Measurements from ENCODE around the gene PRKD2. TPM values are rescaled to one million over a fixed set of nuclear protein-coding genes. Genes with fewer than 3 reads are reported as not detected.

PRKD2 gene
- total RNA-seq, 1 donor from 2014 or later, result 191 TPM

DNA sequence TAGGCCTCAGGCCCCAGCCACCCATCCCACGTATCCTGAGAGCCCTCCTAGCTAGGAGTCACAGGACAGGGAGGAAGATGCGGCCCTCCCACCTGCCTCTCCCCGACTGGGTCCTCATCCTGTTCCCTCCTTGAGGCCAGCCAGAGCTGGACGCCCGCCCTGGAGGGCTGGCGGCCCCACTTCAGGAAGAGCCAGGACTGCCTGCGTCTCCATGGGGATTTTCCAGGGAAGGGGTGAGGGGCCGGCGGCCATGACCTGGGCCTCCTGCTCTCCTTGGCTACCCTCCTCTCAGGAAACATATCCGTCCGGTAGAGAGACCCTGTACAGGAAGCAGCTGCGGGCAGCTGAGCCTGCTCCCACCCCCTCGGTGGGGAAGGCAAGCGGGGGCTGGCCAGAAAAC, 11.3 kb upstream of the PRKD2 start:
- DNase-seq, result no peak
- Mint-ChIP-seq H3K9me3 (no peaks in the 10 kb centered on the region), H3K27me3 (no peaks in the 10 kb centered on the region), H3K4me1 (peaks cover 36% of the 10 kb centered on the region), H3K36me3 (ENCODE audit: low read depth) (peaks cover 87% of the 10 kb centered on the region), H3K27ac (no peak overlapping the region), H3K4me3 (no peak overlapping the region)
- ChIA-PET POLR2A (interaction anchor here (0.6 to 3.8 kb wide), 7 partner anchors 9 to 67 kb away, joined by 4 to 27 read pairs (median 6); partner anchors contain the start of gene DACT3), CTCF (interaction anchor here (0.7 to 9.3 kb wide), 23 partner anchors 8 to 206 kb away, joined by 3 to 168 read pairs (median 5); partner anchors contain the start of genes DACT3 and PRKD2)
- intact Hi-C loops (cut with micrococcal nuclease), result loop anchor here (1.0 kb wide), 5 partner anchors 9 to 199 kb away; no protein-coding TSS in a partner anchor
- TF ChIP-seq, protein P1, sequence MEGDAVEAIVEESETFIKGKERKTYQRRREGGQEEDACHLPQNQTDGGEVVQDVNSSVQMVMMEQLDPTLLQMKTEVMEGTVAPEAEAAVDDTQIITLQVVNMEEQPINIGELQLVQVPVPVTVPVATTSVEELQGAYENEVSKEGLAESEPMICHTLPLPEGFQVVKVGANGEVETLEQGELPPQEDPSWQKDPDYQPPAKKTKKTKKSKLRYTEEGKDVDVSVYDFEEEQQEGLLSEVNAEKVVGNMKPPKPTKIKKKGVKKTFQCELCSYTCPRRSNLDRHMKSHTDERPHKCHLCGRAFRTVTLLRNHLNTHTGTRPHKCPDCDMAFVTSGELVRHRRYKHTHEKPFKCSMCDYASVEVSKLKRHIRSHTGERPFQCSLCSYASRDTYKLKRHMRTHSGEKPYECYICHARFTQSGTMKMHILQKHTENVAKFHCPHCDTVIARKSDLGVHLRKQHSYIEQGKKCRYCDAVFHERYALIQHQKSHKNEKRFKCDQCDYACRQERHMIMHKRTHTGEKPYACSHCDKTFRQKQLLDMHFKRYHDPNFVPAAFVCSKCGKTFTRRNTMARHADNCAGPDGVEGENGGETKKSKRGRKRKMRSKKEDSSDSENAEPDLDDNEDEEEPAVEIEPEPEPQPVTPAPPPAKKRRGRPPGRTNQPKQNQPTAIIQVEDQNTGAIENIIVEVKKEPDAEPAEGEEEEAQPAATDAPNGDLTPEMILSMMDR (IDR thresholded peaks at IDR 0.05), result no peak
- ATAC-seq (ENCODE audit: low read depth), result no peak

DNA sequence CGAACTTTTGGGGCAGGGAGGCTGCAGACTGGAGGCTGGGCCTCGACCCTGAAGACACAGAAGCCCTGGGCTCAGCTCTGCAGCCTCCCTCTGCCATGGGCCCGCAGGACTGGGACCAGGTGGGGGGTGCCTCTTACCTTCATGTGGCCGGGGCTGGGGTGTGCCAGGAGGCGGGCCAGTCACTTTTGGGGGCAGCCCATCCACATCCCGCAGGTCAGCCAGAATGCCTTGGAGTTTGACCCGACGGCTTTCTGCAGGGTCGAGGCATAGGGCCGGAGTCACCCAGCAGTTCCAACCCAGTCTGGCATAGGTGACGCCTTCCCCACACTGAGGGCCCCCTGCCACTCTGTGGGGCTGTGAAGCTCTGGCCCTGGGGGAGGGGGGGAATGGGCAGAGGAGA, 10.8 kb upstream of the PRKD2 start:
- POLR2A ChIA-PET, result interaction anchor here (0.9 to 3.8 kb wide), 4 partner anchors 9 to 22 kb away, joined by 4 to 27 read pairs (median 8); no protein-coding TSS in a partner anchor
- CTCF ChIA-PET, result interaction anchor here (0.8 to 9.3 kb wide), 16 partner anchors 8 to 206 kb away, joined by 3 to 168 read pairs (median 6); partner anchors contain the start of genes DACT3 and PRKD2
- intact Hi-C loops (cut with micrococcal nuclease), result loop anchor here (1.0 kb wide), 5 partner anchors 8 to 198 kb away; no protein-coding TSS in a partner anchor

DNA sequence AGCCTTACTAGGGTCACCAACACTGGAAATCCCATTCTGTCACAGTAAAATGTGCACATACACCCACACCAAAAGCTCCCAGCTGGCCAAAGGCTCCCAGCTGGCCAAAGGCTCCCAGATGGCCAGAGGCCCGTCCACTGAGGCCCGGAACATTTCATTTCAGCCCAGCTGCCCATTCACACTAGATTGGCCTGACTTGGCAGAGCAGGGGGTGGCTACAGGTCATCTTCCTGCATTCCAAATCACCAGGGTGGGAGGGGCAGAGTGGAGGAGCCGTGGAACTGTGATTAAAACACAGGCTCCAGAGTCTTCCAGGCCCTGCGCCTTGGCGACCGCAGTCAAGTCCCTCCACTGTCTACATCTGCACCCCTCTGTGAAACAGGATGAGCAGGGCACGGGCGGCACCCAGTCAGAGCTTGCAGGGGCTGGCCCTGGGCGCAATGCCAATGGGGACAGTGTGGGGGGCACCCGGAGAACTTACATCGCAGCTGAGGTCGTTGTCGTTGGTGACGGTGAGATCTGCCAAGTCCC, 10.1 kb upstream of the PRKD2 start:
- no peaks in the 10 kb centered on the region for H3K27me3 Mint-ChIP-seq
- H3K9me3 Mint-ChIP-seq, result no peaks in the 10 kb centered on the region
- ChIA-PET POLR2A (interaction anchor here (0.9 to 3.8 kb wide), 4 partner anchors 12 to 22 kb away, joined by 3 to 27 read pairs (median 7); no protein-coding TSS in a partner anchor), CTCF (interaction anchor here (0.8 to 9.3 kb wide), 7 partner anchors 9 to 197 kb away, joined by 3 to 168 read pairs (median 7); partner anchors contain the start of gene DACT3)
- DNase-seq, result no peak
- TF ChIP-seq, protein P1 (IDR thresholded peaks at IDR 0.05), result no peak
- ATAC-seq (ENCODE audit: low read depth), result no peak
- peaks cover 80% of the 10 kb centered on the region for H3K36me3 Mint-ChIP-seq (ENCODE audit: low read depth)
- peaks cover 46% of the 10 kb centered on the region for H3K4me1 Mint-ChIP-seq
- intact Hi-C loops (cut with micrococcal nuclease), result no loop called here
- no peak overlapping the region for H3K27ac Mint-ChIP-seq
- H3K4me3 Mint-ChIP-seq, result no peak overlapping the region

More for the DNA sequence above, 10.8 kb upstream of the PRKD2 start:
- TF ChIP-seq, protein P1 (IDR thresholded peaks at IDR 0.05), result no peak
- H3K4me1 Mint-ChIP-seq, result peaks cover 40% of the 10 kb centered on the region
- peaks cover 82% of the 10 kb centered on the region for H3K36me3 Mint-ChIP-seq (ENCODE audit: low read depth)
- no peaks in the 10 kb centered on the region for H3K9me3 Mint-ChIP-seq
- no peak overlapping the region for H3K4me3 Mint-ChIP-seq
- ATAC-seq (ENCODE audit: low read depth) (no peak), DNase-seq (no peak)
- no peaks in the 10 kb centered on the region for H3K27me3 Mint-ChIP-seq
- H3K27ac Mint-ChIP-seq, result no peak overlapping the region

DNA sequence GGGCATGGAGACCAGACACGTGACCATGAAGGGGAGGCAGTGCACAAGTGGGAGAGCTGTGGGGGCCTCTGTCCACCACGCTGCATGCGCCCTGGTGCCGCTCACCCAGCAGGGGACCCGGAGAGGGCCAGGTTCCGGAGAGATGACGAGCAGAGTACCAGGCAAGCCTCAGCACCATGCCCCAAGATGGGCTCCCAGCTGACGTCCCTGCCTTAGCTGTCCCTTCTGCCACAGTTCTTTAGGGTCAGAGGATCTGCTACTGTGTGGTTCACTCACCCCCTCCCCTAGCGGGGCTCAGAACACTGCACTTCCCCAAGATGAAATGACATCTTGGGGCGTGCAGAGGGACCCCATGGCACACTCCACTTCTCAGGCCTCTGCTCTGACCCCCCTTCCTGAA, 9.6 kb upstream of the PRKD2 start:
- TF ChIP-seq, protein P1 (IDR thresholded peaks at IDR 0.05), result no peak
- Mint-ChIP-seq H3K27me3 (no peaks in the 10 kb centered on the region), H3K36me3 (ENCODE audit: low read depth) (peaks cover 78% of the 10 kb centered on the region), H3K4me3 (no peak overlapping the region), H3K27ac (no peak overlapping the region), H3K4me1 (peaks cover 45% of the 10 kb centered on the region), H3K9me3 (no peaks in the 10 kb centered on the region)
- POLR2A ChIA-PET, result interaction anchor here (1.1 to 3.8 kb wide), 2 partner anchors 12 to 14 kb away, joined by 3 to 27 read pairs; no protein-coding TSS in a partner anchor
- intact Hi-C loops (cut with micrococcal nuclease), result no loop called here
- CTCF ChIA-PET, result interaction anchor here (1.1 to 9.3 kb wide), 3 partner anchors 15 to 22 kb away, joined by 5 to 168 read pairs (median 5); no protein-coding TSS in a partner anchor
- ATAC-seq (ENCODE audit: low read depth) (no peak), DNase-seq (no peak)

DNA sequence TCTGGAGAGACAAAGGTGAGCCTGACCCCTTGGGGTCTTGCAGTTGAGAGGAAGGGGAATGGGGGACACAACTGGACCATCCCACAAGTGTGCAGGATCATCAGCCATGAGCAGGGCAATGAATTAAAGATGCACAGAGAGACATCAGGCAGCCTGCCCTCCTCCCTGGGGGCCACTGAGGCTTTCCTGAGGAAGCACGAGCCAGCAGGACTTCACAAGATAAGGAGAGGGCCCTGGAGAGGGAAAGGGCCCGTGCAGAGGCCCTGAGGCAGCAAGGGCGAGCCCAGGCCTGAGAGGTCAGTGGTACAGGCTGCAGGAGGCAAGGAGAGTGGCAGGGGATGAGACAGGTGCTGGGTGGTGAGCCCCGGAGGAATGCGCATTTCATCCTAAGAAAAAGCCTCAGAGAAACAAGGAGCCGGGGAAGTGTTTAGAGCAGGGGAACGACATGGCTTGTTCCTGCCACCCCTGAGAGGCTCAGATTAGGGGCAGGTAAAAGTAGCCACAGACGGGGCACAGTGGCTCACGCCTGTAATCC, 9.0 kb upstream of the PRKD2 start:
- no peak overlapping the region for H3K27ac Mint-ChIP-seq
- H3K9me3 Mint-ChIP-seq, result no peaks in the 10 kb centered on the region
- peaks cover 48% of the 10 kb centered on the region for H3K4me1 Mint-ChIP-seq
- no peak overlapping the region for H3K4me3 Mint-ChIP-seq
- ChIA-PET CTCF (interaction anchor here (1.1 to 9.3 kb wide), 2 partner anchors 16 to 22 kb away, joined by 5 to 168 read pairs; no protein-coding TSS in a partner anchor), POLR2A (no interaction called here)
- no peak for DNase-seq
- no peak for ATAC-seq (ENCODE audit: low read depth)
- H3K36me3 Mint-ChIP-seq (ENCODE audit: low read depth), result peaks cover 78% of the 10 kb centered on the region
- no peaks in the 10 kb centered on the region for H3K27me3 Mint-ChIP-seq
- intact Hi-C loops (cut with micrococcal nuclease), result no loop called here
- TF ChIP-seq, protein P1 (IDR thresholded peaks at IDR 0.05), result no peak

All from activated B cell treated with CpG ODN at 0.5 μM for 24 hours (primary cell).